Stomach smooth muscle (tissue), 2 donors: ENCODE data around the gene MROH9.

Source experiments
- H3K27ac ChIP-seq: one replicate; pipeline ENCODE4 v1.7.0; 2013; ENCODE audit warnings: mild to moderate bottlenecking, low read length, inconsistent platforms
- H3K27me3 ChIP-seq, 2 donors: one replicate each; pipeline ENCODE4 v1.7.0; 2013; ENCODE audit warnings: low read length in 2 of 2; ENCODE audit not compliant: insufficient read depth in 2 of 2, control insufficient read depth in 1 of 2
- H3K36me3 ChIP-seq, 2 donors: one replicate each; pipeline ENCODE4 v1.7.0; 2013; ENCODE audit warnings: low read length in 2 of 2; ENCODE audit not compliant: control insufficient read depth in 2 of 2, insufficient read depth in 2 of 2
- H3K4me1 ChIP-seq: one replicate; pipeline ENCODE4 v1.7.0; 2013; ENCODE audit warnings: low read length; ENCODE audit not compliant: control insufficient read depth, insufficient read depth
- H3K4me3 ChIP-seq, 2 donors: one replicate each; pipeline ENCODE4 v1.7.0; 2013; ENCODE audit warnings: low read length in 2 of 2
- H3K9ac ChIP-seq, 2 donors: one replicate each; pipeline ENCODE4 v1.7.0; 2013; ENCODE audit warnings: low read length in 2 of 2, mild to moderate bottlenecking in 1 of 2
- H3K9me3 ChIP-seq, 2 donors: one replicate each; pipeline ENCODE4 v1.7.0; 2013; ENCODE audit warnings: low read length in 2 of 2; ENCODE audit not compliant: control insufficient read depth in 2 of 2
- donor health status: healthy.
- donor health status: Pancreatic carcinoma.

Gene MROH9

DNA sequence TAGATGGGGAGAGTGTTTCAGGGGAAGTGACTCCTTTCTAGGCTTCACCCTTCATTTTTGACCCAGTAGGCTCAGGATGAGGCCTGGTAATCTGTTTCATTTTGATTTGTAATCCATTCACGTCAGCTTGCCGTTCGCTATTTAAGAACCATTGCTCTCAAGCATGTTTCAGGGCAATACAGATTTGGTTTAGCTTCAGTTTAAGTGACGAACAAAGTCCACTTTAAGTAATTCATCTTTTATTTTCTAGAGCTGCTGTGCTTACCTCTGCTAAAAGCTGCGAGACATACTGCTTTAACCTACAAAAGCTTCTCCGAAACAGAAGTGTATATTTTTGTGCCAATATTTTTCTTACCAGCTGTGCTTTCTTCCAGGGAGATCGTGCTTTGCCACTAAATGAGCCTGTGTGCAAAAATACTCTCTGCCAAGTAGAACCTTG is 146.4 kb downstream of the MROH9 start:
- H3K4me3 ChIP-seq, result peak overlapping the region; percentile 0 to 23
- H3K4me1 ChIP-seq, result peaks cover 4% of the 10 kb centered on the region
- H3K9ac ChIP-seq, result peak overlapping the region in 1 of 2 donors; percentile 21
- peak overlapping the region; percentile 42 for H3K27ac ChIP-seq
- H3K27me3 ChIP-seq, result no peaks in the 10 kb centered on the region
- H3K36me3 ChIP-seq, result no peaks in the 10 kb centered on the region
- no peaks in the 10 kb centered on the region for H3K9me3 ChIP-seq

DNA sequence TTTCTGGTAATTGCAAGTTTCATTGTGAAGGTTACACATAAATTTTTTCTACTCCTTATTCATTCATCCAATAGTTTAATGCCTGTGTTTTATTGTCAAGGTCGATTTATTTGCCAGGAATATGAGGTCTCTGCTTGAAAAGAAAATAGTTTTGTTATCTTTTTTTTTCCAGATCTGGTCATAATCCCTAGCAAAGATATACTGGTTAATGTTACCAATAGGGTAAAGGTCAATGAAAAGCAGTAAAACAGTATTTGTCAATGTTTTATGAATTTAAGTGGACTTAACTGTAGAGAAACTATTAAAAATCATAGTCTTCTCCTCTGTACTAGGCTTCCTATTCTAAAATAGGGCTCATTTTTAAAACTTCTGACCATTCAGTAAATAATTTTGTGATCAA is 147.3 kb downstream of the MROH9 start:
- Histone ChIP-seq H3K27me3 (no peaks in the 10 kb centered on the region), H3K36me3 (no peaks in the 10 kb centered on the region), H3K4me1 (peaks cover 4% of the 10 kb centered on the region), H3K9ac (no peak overlapping the region), H3K4me3 (no peak overlapping the region), H3K27ac (no peak overlapping the region), H3K9me3 (no peaks in the 10 kb centered on the region)

DNA sequence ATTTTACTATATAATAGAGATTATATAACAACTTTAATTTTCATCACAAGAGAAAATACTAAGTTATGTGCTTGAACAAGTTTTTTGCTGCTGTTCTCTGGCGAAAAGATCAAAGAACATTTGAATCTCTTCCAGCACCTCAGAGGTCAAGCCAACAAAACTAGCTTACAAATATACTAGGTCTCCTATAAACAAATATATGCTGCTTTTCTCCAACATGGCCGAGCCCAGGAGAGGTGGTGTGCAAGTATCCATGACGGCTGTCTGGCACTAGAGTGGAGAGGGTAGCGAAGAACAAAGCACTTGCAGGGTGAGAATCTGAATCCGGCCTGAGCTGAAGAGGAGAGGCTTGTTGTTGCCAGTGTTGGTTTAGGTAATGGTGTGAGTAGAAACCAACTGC is 147.9 kb downstream of the MROH9 start:
- Histone ChIP-seq H3K4me1 (peaks cover 4% of the 10 kb centered on the region), H3K9ac (no peak overlapping the region), H3K36me3 (no peaks in the 10 kb centered on the region), H3K9me3 (no peaks in the 10 kb centered on the region), H3K4me3 (no peak overlapping the region), H3K27ac (no peak overlapping the region), H3K27me3 (no peaks in the 10 kb centered on the region)

DNA sequence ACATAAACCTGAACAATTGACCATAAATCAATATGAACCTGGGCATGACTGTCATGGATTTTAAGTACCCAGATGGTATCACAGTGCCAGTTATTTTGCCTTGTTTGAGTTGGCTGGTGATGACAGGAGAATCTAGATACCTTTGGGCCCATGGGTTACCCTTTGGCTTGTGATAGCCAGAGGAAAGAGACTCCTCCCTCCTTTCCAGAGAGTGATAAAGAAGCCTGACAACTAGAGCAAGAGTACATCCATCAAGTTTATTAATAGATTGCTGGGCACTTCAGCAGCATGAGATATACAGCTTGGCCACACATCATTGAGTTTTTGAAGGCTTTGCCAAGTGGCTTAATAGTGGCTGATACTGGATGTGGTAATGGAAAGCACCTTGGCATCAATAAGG is 148.8 kb downstream of the MROH9 start:
- Histone ChIP-seq H3K27me3 (no peaks in the 10 kb centered on the region), H3K9ac (no peak overlapping the region), H3K36me3 (no peaks in the 10 kb centered on the region), H3K4me1 (peaks cover 4% of the 10 kb centered on the region), H3K4me3 (no peak overlapping the region), H3K27ac (no peak overlapping the region), H3K9me3 (no peaks in the 10 kb centered on the region)

DNA sequence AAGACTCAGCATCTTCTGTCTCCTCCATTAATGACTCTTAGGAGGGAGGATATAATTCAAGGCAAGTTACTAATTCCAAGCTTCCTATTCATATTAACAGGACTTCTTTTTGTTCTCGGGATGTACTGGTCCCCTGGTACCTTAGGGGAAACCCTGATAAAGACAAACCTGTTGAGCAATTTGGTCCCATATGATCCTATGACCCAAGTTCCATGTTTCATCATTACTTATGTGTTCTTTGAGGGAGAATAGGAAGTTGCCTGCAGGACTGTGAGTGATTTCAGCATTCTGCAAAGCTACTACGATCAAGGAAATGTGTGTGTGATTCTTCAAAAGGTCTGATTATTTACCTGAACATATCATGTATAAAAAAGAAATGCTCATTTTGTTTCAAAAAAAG is 149.5 kb downstream of the MROH9 start:
- Histone ChIP-seq H3K27ac (no peak overlapping the region), H3K4me3 (no peak overlapping the region), H3K9ac (no peak overlapping the region), H3K4me1 (peaks cover 4% of the 10 kb centered on the region), H3K36me3 (no peaks in the 10 kb centered on the region), H3K27me3 (no peaks in the 10 kb centered on the region), H3K9me3 (no peaks in the 10 kb centered on the region)

DNA sequence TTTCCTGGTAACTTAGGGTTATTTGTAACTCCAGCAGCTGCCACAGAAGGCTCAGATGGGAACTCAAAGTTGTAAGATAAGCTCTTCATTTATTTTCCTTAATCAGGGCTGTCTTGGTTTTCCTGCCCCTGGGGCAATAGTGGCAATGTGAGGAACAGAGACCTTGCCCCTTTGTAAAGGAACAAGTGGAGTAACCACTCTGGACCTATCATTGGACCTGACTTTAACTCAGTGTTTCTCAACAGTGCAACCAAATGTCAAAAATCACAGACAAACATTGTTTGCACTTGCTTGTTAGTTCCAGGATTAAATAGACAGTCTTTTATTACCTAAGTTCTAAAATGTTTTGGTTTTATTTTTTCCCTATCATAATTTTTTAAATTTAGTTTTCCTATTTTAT is 152.6 kb downstream of the MROH9 start:
- Histone ChIP-seq H3K9ac (no peak overlapping the region), H3K9me3 (no peaks in the 10 kb centered on the region), H3K36me3 (no peaks in the 10 kb centered on the region), H3K4me3 (no peak overlapping the region), H3K4me1 (no peaks in the 10 kb centered on the region), H3K27me3 (no peaks in the 10 kb centered on the region), H3K27ac (no peak overlapping the region)

DNA sequence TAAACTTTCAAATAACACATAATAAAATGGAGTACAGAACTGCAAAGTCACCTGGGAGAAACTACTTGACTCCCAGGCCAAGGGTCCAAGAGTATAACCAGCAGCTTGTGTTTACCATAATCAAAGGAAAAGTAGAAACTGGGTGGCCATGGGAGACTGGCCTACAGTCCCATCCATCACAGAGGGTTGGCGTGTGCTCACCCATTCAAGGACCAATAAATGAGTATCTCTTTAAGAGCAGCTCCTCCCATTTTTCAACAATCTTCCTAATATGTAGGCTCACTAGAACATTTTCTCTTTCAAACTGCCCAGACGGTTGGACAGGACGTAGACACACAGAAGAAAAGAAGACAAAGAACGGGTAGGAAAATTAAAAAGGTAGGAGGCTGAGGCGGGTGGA is 155.3 kb downstream of the MROH9 start, which contains the start of gene FMO3:
FMO3 (plus strand) TSS at position 302 of the 400 bp plus-strand sequence. CDS start 1,754 bp downstream, outside the sequence.
- Histone ChIP-seq H3K4me3 (no peak within 1 kb of the TSS), H3K27ac (no peak within 1 kb of the TSS), H3K27me3 (no peaks in the 10 kb centered on the region), H3K36me3 (no peaks in the 10 kb centered on the region), H3K9me3 (no peaks in the 10 kb centered on the region), H3K9ac (no peak within 1 kb of the TSS), H3K4me1 (no peaks in the 10 kb centered on the region)

DNA sequence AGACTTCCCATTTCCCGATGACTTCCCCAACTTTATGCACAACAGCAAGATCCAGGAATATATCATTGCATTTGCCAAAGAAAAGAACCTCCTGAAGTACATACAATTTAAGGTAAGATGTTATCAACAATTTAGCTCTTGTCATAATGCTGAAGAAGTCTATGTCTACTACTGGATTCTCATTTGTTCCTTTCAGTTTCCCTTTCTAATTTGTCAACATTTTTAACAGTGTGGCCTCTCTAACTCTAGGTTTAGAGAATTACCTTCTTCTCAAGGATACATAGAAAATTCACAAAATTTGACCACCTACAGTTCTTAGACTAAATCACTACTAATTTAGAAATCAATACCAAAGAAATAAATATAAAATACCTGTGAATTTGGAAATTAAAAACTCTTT is 168.5 kb downstream of the MROH9 start:
- Histone ChIP-seq H3K27ac (no peak overlapping the region), H3K9ac (no peak overlapping the region), H3K27me3 (no peaks in the 10 kb centered on the region), H3K9me3 (no peaks in the 10 kb centered on the region), H3K4me3 (no peak overlapping the region), H3K36me3 (no peaks in the 10 kb centered on the region), H3K4me1 (no peaks in the 10 kb centered on the region)

DNA sequence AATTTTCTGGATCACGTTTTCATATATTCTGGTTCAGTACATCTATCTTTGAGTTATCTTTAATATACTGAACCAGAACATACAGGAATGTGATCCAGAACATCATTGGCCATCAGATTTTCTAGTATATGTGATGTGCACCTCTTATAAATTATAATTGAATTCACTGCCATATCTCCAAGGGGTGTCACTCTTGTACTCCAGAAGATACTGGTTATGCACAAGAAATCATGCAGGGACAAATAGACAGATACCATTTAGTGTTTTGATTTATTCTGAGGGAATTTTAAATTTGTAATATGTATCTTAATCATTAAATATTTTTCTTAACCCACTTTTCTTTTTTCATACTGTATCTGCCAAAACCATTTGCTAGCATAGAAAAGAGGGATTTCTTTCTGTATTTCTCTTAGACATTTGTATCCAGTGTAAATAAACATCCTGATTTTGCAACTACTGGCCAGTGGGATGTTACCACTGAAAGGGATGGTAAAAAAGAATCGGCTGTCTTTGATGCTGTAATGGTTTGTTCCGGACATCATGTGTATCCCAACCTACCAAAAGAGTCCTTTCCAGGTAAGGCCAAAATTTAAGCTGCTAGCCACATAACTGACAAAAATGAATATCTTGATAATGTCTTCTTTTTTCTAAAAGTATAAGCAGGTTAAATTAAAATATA is 172.1 kb downstream of the MROH9 start:
- no peaks in the 10 kb centered on the region for H3K36me3 ChIP-seq
- H3K27me3 ChIP-seq, result no peaks in the 10 kb centered on the region
- H3K9ac ChIP-seq, result no peak overlapping the region
- H3K4me3 ChIP-seq, result no peak overlapping the region
- no peak overlapping the region for H3K27ac ChIP-seq
- H3K9me3 ChIP-seq, result no peaks in the 10 kb centered on the region
- H3K4me1 ChIP-seq, result no peaks in the 10 kb centered on the region

DNA sequence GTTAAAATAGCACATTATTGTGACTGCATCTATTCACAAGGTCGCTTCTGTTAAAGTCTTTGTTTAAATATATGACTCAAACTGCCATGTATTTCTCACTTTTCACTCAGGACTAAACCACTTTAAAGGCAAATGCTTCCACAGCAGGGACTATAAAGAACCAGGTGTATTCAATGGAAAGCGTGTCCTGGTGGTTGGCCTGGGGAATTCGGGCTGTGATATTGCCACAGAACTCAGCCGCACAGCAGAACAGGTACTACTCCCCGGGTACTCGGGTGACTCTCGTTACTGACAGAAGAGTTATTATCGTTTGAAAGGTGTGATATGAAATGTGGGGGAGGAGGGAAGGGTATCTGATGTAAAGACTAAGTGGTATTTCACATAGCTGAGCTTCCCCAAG is 172.6 kb downstream of the MROH9 start:
- Histone ChIP-seq H3K36me3 (no peaks in the 10 kb centered on the region), H3K9me3 (no peaks in the 10 kb centered on the region), H3K9ac (no peak overlapping the region), H3K27me3 (no peaks in the 10 kb centered on the region), H3K4me1 (no peaks in the 10 kb centered on the region), H3K27ac (no peak overlapping the region), H3K4me3 (no peak overlapping the region)

DNA sequence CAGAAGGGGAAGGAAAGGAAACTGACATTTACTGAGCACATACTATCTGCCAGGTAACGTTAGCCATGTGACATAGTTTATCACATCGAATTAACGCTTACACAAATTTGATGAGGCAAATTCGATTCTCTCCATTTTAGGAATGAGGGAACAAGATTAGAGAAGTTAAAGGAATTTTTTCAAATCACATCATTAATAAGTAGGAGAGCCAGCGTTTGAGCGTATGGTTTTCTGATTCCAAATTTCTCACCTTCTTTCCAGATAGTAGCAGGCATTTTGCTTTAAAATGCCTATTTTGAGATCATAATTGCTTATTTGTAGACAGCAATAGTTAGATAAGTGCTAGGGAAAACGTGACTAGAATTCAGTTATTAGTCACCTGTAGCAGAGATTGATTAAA is 174.6 kb downstream of the MROH9 start:
- H3K36me3 ChIP-seq, result no peaks in the 10 kb centered on the region
- H3K27ac ChIP-seq, result no peak overlapping the region

More for the DNA sequence above, 174.6 kb downstream of the MROH9 start:
- Histone ChIP-seq H3K4me3 (no peak overlapping the region), H3K4me1 (no peaks in the 10 kb centered on the region), H3K27me3 (no peaks in the 10 kb centered on the region), H3K9ac (no peak overlapping the region), H3K9me3 (no peaks in the 10 kb centered on the region)
